ENCODE data around the gene POU6F2. TPM values are rescaled to one million over a fixed set of nuclear protein-coding genes. Genes with fewer than 3 reads are reported as not detected.

Gene POU6F2
- total RNA-seq, 1 donor from 2014 or later = 1.1 TPM

GRCh38 chr7:39332142-39332541, 354.4 kb downstream of the POU6F2 start:
- Mint-ChIP-seq H3K36me3 (ENCODE audit: low read depth, unreplicated experiment) (no peaks in the 10 kb centered on the region), H3K27me3 (ENCODE audit: unreplicated experiment) (no peaks in the 10 kb centered on the region), H3K9me3 (ENCODE audit: unreplicated experiment) (no peaks in the 10 kb centered on the region), H3K4me1 (ENCODE audit: unreplicated experiment) (peaks cover 15% of the 10 kb centered on the region), H3K27ac (ENCODE audit: unreplicated experiment) (no peak overlapping the region), H3K4me3 (ENCODE audit: unreplicated experiment) (no peak overlapping the region)
- no peak for DNase-seq (ENCODE audit: low spot score)
- TF ChIP-seq CTCF (IDR thresholded peaks at IDR 0.05; ENCODE audit: unreplicated experiment) = no peak

GRCh38 chr7:39333701-39334100, 356.0 kb downstream of the POU6F2 start:
- no peaks in the 10 kb centered on the region for H3K9me3 Mint-ChIP-seq (ENCODE audit: unreplicated experiment)
- H3K27ac Mint-ChIP-seq (ENCODE audit: unreplicated experiment) = no peak overlapping the region
- peaks cover 15% of the 10 kb centered on the region for H3K4me1 Mint-ChIP-seq (ENCODE audit: unreplicated experiment)
- H3K27me3 Mint-ChIP-seq (ENCODE audit: unreplicated experiment) = no peaks in the 10 kb centered on the region
- no peak for TF ChIP-seq CTCF (IDR thresholded peaks at IDR 0.05; ENCODE audit: unreplicated experiment)
- H3K36me3 Mint-ChIP-seq (ENCODE audit: low read depth, unreplicated experiment) = no peaks in the 10 kb centered on the region
- DNase-seq (ENCODE audit: low spot score) = no peak
- no peak overlapping the region for H3K4me3 Mint-ChIP-seq (ENCODE audit: unreplicated experiment)

DNA sequence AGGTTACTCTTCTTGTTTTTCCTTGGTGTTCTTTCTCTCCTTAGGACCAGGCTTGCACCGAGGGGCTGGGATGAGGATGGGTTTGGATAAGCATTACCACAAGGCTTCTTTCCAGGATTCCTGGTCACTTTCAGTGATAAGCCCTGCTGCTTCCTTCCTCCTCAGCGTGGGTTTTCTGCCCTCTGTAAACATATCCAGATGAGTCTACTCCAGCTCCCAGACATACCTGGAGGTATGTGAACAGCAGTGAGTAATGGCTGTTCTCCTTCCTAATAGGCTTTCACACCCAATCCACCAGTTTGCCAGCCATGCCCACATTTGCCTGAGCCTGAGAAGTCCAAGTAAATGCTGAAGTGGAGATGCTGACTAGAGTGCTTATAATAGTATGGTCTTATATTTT, 358.7 kb downstream of the POU6F2 start:
- Mint-ChIP-seq H3K27me3 (ENCODE audit: unreplicated experiment) (no peaks in the 10 kb centered on the region), H3K9me3 (ENCODE audit: unreplicated experiment) (no peaks in the 10 kb centered on the region), H3K4me3 (ENCODE audit: unreplicated experiment) (no peak overlapping the region), H3K36me3 (ENCODE audit: low read depth, unreplicated experiment) (no peaks in the 10 kb centered on the region), H3K27ac (ENCODE audit: unreplicated experiment) (no peak overlapping the region), H3K4me1 (ENCODE audit: unreplicated experiment) (peaks cover 15% of the 10 kb centered on the region)
- no peak for TF ChIP-seq CTCF (IDR thresholded peaks at IDR 0.05; ENCODE audit: unreplicated experiment)
- no peak for DNase-seq (ENCODE audit: low spot score)

DNA sequence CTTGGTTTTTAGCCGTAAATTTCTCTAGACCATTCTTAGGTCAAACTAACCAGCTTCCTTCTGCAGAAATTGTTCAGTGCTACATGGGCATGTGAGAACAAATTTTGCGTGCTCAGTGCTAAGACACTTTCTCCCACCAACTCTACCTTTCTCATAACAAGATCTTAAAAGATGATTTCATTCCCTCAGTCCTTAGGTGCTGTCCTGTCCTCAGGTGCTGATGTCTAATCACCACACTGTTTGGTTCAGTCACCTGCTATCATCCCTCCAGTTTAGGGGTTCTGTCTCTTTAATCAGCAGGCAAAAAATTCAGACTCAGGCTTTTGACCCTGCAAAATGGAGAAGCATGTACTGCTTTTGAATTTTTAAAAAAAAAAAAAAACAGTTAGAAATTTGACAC, 361.0 kb downstream of the POU6F2 start:
- Mint-ChIP-seq H3K9me3 (ENCODE audit: unreplicated experiment) (no peaks in the 10 kb centered on the region), H3K27me3 (ENCODE audit: unreplicated experiment) (no peaks in the 10 kb centered on the region), H3K36me3 (ENCODE audit: low read depth, unreplicated experiment) (no peaks in the 10 kb centered on the region), H3K4me1 (ENCODE audit: unreplicated experiment) (peaks cover 15% of the 10 kb centered on the region), H3K4me3 (ENCODE audit: unreplicated experiment) (no peak overlapping the region), H3K27ac (ENCODE audit: unreplicated experiment) (no peak overlapping the region)
- no peak for TF ChIP-seq CTCF (IDR thresholded peaks at IDR 0.05; ENCODE audit: unreplicated experiment)
- no peak for DNase-seq (ENCODE audit: low spot score)

GRCh38 chr7:39339591-39339990, 361.9 kb downstream of the POU6F2 start:
- H3K4me3 Mint-ChIP-seq (ENCODE audit: unreplicated experiment) = no peak overlapping the region
- H3K4me1 Mint-ChIP-seq (ENCODE audit: unreplicated experiment) = peaks cover 6% of the 10 kb centered on the region
- no peaks in the 10 kb centered on the region for H3K27me3 Mint-ChIP-seq (ENCODE audit: unreplicated experiment)
- H3K36me3 Mint-ChIP-seq (ENCODE audit: low read depth, unreplicated experiment) = no peaks in the 10 kb centered on the region
- H3K27ac Mint-ChIP-seq (ENCODE audit: unreplicated experiment) = no peak overlapping the region
- DNase-seq (ENCODE audit: low spot score) = no peak
- TF ChIP-seq CTCF (IDR thresholded peaks at IDR 0.05; ENCODE audit: unreplicated experiment) = no peak
- H3K9me3 Mint-ChIP-seq (ENCODE audit: unreplicated experiment) = no peaks in the 10 kb centered on the region
